HG03097 (cell line): ENCODE results near the gene PTPRN.

Experiments used
- ATAC-seq: cut with Tn5 transposase; IDR thresholded peaks from one replicate; pipeline ENCODE4 v1.9.1; 2021; ENCODE audit not compliant: unreplicated experiment, low FRiP score

The PTPRN gene

GRCh38 chr2:219247678-219248642, 61.2 kb downstream of the PTPRN start:
- no peak for ATAC-seq

- no peak for ATAC-seq
These were observed 62.6 kb downstream of the PTPRN start for GRCh38 chr2:219246559-219246958.

- no peak for ATAC-seq
These were observed 63.3 kb downstream of the PTPRN start for GRCh38 chr2:219245899-219246230.

- peak; percentile 48 for ATAC-seq
These were observed 63.9 kb downstream of the PTPRN start, which contains the start of the genes GLB1L and STK16 for GRCh38 chr2:219245148-219245898. Gene GLB1L (minus strand): TSS chr2:219245444. CDS start chr2:219243573, 1,871 bp downstream. Gene STK16 (plus strand): TSS chr2:219245479. CDS start chr2:219246000, 521 bp downstream.

- ATAC-seq, result no peak
These were observed 64.4 kb downstream of the PTPRN start for GRCh38 chr2:219244789-219245147.

DNA sequence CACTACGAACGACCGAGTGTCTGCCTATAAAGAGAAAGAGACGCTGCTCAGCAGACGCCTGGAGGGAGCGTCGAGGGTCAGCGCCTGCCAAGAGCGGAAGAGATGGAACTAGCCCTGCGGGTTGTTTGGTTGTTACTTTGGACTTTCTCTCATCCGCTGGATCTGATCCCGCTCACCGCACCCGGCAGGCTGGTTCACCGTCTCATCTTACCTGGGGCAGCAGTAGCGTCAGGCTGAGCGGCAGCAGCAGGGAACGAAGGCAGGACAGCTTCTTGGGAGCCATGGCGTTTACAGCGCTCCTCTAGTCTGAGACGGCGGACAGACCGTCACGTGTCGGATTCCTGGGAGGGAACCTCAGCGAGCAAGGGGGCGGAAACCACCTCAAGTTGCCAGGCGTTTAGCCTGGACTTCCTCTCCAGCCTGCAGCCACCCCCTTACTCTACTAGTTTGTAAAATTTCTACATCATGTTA, 65.9 kb downstream of the PTPRN start:
- ATAC-seq, result no peak
